Neural cell (in vitro differentiated cells): ENCODE results near the gene VLDLR. TPM values are rescaled to one million over a fixed set of nuclear protein-coding genes. Genes with fewer than 3 reads are reported as not detected.

Experiments used
- H2AFZ ChIP-seq: fragments of 200-600, 300-800 bp; sonication (generic), shearing (Covaris generic); 2 replicates; pipeline ENCODE4 v1.6.0; 2014; ENCODE audit warnings: low read depth, mild to moderate bottlenecking, antibody characterized with exemption, low read length, moderate library complexity
- H3F3A ChIP-seq: fragments of 200-600 bp; shearing (Covaris generic); 2 replicates; pipeline ENCODE4 v1.6.1; 2016; ENCODE audit warnings: mild to moderate bottlenecking, moderate library complexity, mixed read lengths, antibody characterized with exemption, low read length; ENCODE audit not compliant: insufficient read depth, poor library complexity, severe bottlenecking
- H3K27ac ChIP-seq: fragments of 200-600, 300-800 bp; sonication (generic), shearing (Covaris generic); 2 replicates; pipeline ENCODE4 v1.5.1; 2014; ENCODE audit warnings: mild to moderate bottlenecking, low read length, moderate library complexity
- H3K27me3 ChIP-seq: fragments of 300-800, 200-600 bp; sonication (generic), shearing (Covaris generic); 2 replicates; pipeline ENCODE4 v1.6.0; 2014; ENCODE audit warnings: mild to moderate bottlenecking, low read depth, low read length, moderate library complexity; ENCODE audit not compliant: insufficient read depth
- H3K36me3 ChIP-seq: fragments of 300-800, 200-600 bp; sonication (generic), shearing (Covaris generic); 2 replicates; pipeline ENCODE4 v1.5.1; 2014; ENCODE audit warnings: mild to moderate bottlenecking, antibody characterized with exemption, low read length, moderate library complexity; ENCODE audit not compliant: insufficient read depth
- H3K4me2 ChIP-seq: fragments of 300-800, 200-600 bp; sonication (generic), shearing (Covaris generic); 2 replicates; pipeline ENCODE4 v1.6.0; 2014; ENCODE audit warnings: mild to moderate bottlenecking, low read length
- H3K4me3 ChIP-seq: fragments of 300-800, 200-600 bp; sonication (generic), shearing (Covaris generic); 2 replicates; pipeline ENCODE4 v1.5.1; 2014; ENCODE audit warnings: mild to moderate bottlenecking, low read length, moderate library complexity
- H3K79me2 ChIP-seq: fragments of 200-600 bp; shearing (Covaris generic); replicated peaks from 2 replicates; pipeline ENCODE4 v1.6.0; 2014; ENCODE audit warnings: mild to moderate bottlenecking, low read length, moderate library complexity; ENCODE audit not compliant: insufficient read depth
- H3K9ac ChIP-seq: fragments of 300-800, 200-600 bp; sonication (generic), shearing (Covaris generic); 2 replicates; pipeline ENCODE4 v1.6.1; 2016; ENCODE audit warnings: mild to moderate bottlenecking, low read length, mixed read lengths
- H3K9me2 ChIP-seq: fragments of 200-600 bp; shearing (Covaris generic); 2 replicates; pipeline ENCODE4 v1.6.1; 2016; ENCODE audit warnings: mild to moderate bottlenecking, low read length, mixed read lengths; ENCODE audit not compliant: insufficient read depth
- H3K9me3 ChIP-seq: fragments of 200-600, 300-800 bp; sonication (generic), shearing (Covaris generic); 2 replicates; pipeline ENCODE4 v1.6.1; 2016; ENCODE audit warnings: mild to moderate bottlenecking, mixed run types, low read length, moderate library complexity, mixed read lengths
- H4K20me1 ChIP-seq: fragments of 200-600 bp; shearing (Covaris generic); 2 replicates; pipeline ENCODE4 v1.6.1; 2016; ENCODE audit warnings: mild to moderate bottlenecking, mixed run types; ENCODE audit not compliant: insufficient read depth
- CTCF ChIP-seq: fragments of 450-650 bp; IDR thresholded peaks from 2 replicates; pipeline ENCODE4 v1.5.1; 2014; ENCODE audit warnings: antibody characterized with exemption, mild to moderate bottlenecking, moderate library complexity; ENCODE audit not compliant: poor library complexity, severe bottlenecking
- EP300 ChIP-seq: fragments of 450-650 bp; conservative IDR thresholded peaks from 2 replicates; pipeline ENCODE4 v1.6.1; 2014; ENCODE audit warnings: antibody characterized with exemption, mild to moderate bottlenecking, moderate library complexity; ENCODE audit not compliant: poor library complexity, severe bottlenecking
- EZH2 ChIP-seq: fragments of 200-600, 300-800 bp; shearing (Covaris generic), sonication (generic); IDR thresholded peaks from 2 replicates; pipeline ENCODE4 v1.6.1; 2014; ENCODE audit warnings: antibody characterized with exemption, low read length, borderline replicate concordance, mild to moderate bottlenecking; ENCODE audit not compliant: insufficient read depth, poor library complexity, severe bottlenecking
- MXI1 ChIP-seq: fragments of 450-650 bp; conservative IDR thresholded peaks from 2 replicates; pipeline ENCODE4 v1.6.1; 2014; ENCODE audit warnings: antibody characterized with exemption, mild to moderate bottlenecking; ENCODE audit not compliant: poor library complexity, severe bottlenecking
- POLR2AphosphoS5 ChIP-seq: IDR thresholded peaks from 2 replicates; pipeline ENCODE4 v1.6.1; 2012
- RAD21 ChIP-seq: fragments of 450-650 bp; conservative IDR thresholded peaks from 2 replicates; pipeline ENCODE4 v1.6.1; 2014; ENCODE audit warnings: antibody characterized with exemption, mild to moderate bottlenecking, moderate library complexity
- SMC3 ChIP-seq: fragments of 450-650 bp; conservative IDR thresholded peaks from 2 replicates; pipeline ENCODE4 v1.6.1; 2014; ENCODE audit warnings: antibody characterized with exemption, mild to moderate bottlenecking, moderate library complexity; ENCODE audit not compliant: poor library complexity
- TAF1 ChIP-seq: IDR thresholded peaks from 2 replicates; pipeline ENCODE4 v1.6.1; 2012; ENCODE audit warnings: low read depth
- polyA plus RNA-seq: library from polyadenylated mRNA; depleted of rRNA; stranded (reverse); fragments of >200 nt; gene quantifications from 2 replicates; pipeline ENCODE4 v1.2.3, GENCODE V29; 2014
- TF ChIP-seq, protein P1 (sequence below): IDR thresholded peaks from 2 replicates; pipeline ENCODE4 v1.6.1; 2012; ENCODE audit warnings: borderline replicate concordance

Gene VLDLR
- polyA plus RNA-seq, 1 donor from 2014 or later = 62.7 TPM

GRCh38 chr9:2697492-2697891 is 75.9 kb downstream of the VLDLR start:
- Histone ChIP-seq H3K79me2 (no peaks in the 10 kb centered on the region), H3K4me2 (no peak overlapping the region), H3K9me3 (no peaks in the 10 kb centered on the region), H3K27me3 (no peaks in the 10 kb centered on the region), H3F3A (no peaks in the 10 kb centered on the region), H2AFZ (no peak overlapping the region), H3K36me3 (no peaks in the 10 kb centered on the region), H3K9me2 (no peaks in the 10 kb centered on the region), H3K9ac (no peak overlapping the region), H3K27ac (no peak overlapping the region), H4K20me1 (no peaks in the 10 kb centered on the region), H3K4me3 (no peak overlapping the region)
- no peak for TF ChIP-seq MXI1
- TF ChIP-seq RAD21 = no peak
- TF ChIP-seq, protein P1, sequence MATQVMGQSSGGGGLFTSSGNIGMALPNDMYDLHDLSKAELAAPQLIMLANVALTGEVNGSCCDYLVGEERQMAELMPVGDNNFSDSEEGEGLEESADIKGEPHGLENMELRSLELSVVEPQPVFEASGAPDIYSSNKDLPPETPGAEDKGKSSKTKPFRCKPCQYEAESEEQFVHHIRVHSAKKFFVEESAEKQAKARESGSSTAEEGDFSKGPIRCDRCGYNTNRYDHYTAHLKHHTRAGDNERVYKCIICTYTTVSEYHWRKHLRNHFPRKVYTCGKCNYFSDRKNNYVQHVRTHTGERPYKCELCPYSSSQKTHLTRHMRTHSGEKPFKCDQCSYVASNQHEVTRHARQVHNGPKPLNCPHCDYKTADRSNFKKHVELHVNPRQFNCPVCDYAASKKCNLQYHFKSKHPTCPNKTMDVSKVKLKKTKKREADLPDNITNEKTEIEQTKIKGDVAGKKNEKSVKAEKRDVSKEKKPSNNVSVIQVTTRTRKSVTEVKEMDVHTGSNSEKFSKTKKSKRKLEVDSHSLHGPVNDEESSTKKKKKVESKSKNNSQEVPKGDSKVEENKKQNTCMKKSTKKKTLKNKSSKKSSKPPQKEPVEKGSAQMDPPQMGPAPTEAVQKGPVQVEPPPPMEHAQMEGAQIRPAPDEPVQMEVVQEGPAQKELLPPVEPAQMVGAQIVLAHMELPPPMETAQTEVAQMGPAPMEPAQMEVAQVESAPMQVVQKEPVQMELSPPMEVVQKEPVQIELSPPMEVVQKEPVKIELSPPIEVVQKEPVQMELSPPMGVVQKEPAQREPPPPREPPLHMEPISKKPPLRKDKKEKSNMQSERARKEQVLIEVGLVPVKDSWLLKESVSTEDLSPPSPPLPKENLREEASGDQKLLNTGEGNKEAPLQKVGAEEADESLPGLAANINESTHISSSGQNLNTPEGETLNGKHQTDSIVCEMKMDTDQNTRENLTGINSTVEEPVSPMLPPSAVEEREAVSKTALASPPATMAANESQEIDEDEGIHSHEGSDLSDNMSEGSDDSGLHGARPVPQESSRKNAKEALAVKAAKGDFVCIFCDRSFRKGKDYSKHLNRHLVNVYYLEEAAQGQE = no peak
- no peak for TF ChIP-seq EZH2

GRCh38 chr9:2700398-2700797 is 78.8 kb downstream of the VLDLR start:
- Histone ChIP-seq H3K4me2 (no peak overlapping the region), H3K36me3 (no peaks in the 10 kb centered on the region), H3K9me2 (no peaks in the 10 kb centered on the region), H3K9ac (no peak overlapping the region), H3K27me3 (no peaks in the 10 kb centered on the region), H3F3A (no peaks in the 10 kb centered on the region), H2AFZ (no peak overlapping the region), H3K9me3 (no peaks in the 10 kb centered on the region), H3K27ac (no peak overlapping the region), H4K20me1 (no peaks in the 10 kb centered on the region), H3K79me2 (no peaks in the 10 kb centered on the region), H3K4me3 (no peak overlapping the region)
- TF ChIP-seq TAF1 (no peak), CTCF (no peak), SMC3 (no peak), EZH2 (no peak), MXI1 (no peak), EP300 (no peak), POLR2AphosphoS5 (no peak), RAD21 (no peak)
- TF ChIP-seq, protein P1 = no peak
